Activated naive CD8-positive, alpha-beta T cell treated with anti-CD3 and anti-CD28 coated beads, Interleukin-2, amount 50 U/mL, for 24 hours (primary cell): Measurements from ENCODE around the gene SHC4.

ENCODE experiments used
- ATAC-seq: fragments of 150-1000 bp; cut with Tn5 transposase; one replicate; pipeline ENCODE4 v1.10.0; 2021
- DNase-seq: peaks from one replicate; pipeline ENCODE4 v3.0.0; 2021
- H3K27ac Mint-ChIP-seq: one replicate; pipeline ENCODE4 v1.8.0; 2021; ENCODE audit warnings: mild to moderate bottlenecking, mixed read lengths
- H3K27me3 Mint-ChIP-seq: one replicate; pipeline ENCODE4 v1.8.0; 2021; ENCODE audit warnings: mixed read lengths
- H3K36me3 Mint-ChIP-seq: one replicate; pipeline ENCODE4 v1.8.0; 2021; ENCODE audit warnings: low read depth, mixed read lengths
- H3K4me1 Mint-ChIP-seq: one replicate; pipeline ENCODE4 v1.8.0; 2021; ENCODE audit warnings: mixed read lengths
- H3K4me3 Mint-ChIP-seq: one replicate; pipeline ENCODE4 v1.8.0; 2021; ENCODE audit warnings: mild to moderate bottlenecking, moderate library complexity, mixed read lengths
- H3K9me3 Mint-ChIP-seq: one replicate; pipeline ENCODE4 v1.8.0; 2021; ENCODE audit warnings: mixed read lengths

SHC4 gene

DNA sequence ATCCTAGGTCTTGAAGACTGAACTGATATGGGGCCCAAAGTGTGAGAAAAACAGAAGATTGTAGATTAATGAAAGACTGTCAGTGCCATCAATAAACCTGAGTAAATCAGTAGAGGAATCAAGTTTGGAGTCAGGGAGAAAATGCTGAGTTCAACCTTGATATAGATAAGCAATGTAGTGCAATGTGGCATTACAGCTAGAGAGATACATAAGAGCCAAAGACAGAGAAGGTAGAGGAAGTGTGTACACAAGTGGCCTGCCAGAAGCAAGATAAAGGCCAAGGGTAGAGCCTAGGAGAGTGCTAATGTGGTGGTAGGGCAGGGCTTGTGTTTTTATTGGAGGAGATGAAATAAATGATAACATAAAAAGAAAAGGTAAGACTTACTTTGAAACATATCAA lies 111.8 kb downstream of the SHC4 start:
- no peak overlapping the region for H3K4me3 Mint-ChIP-seq
- peaks cover 19% of the 10 kb centered on the region for H3K27me3 Mint-ChIP-seq
- no peak for ATAC-seq
- no peak overlapping the region for H3K27ac Mint-ChIP-seq
- H3K9me3 Mint-ChIP-seq = no peaks in the 10 kb centered on the region
- no peaks in the 10 kb centered on the region for H3K4me1 Mint-ChIP-seq
- no peak for DNase-seq
- peaks cover 2% of the 10 kb centered on the region for H3K36me3 Mint-ChIP-seq

DNA sequence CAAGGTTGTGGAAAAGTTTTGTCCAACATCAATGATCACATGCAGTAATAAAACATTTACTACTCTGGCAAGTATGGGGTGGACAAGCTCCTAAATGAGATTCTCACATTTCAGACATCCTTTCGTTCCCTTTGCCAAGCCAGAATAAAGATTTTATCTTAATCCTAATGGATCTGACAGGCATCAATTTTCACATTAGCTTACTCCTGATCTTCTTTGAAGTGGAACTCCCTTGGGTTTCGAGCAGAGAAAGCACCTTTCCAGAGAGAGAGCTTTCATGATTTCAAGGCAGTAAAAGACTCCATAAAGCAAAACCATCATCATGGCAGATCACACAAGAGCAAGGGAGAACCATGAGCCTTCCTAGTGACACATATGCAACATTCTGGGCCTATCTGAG lies 113.1 kb downstream of the SHC4 start:
- DNase-seq (no peak), ATAC-seq (no peak)
- H3K4me1 Mint-ChIP-seq = no peaks in the 10 kb centered on the region
- H3K27ac Mint-ChIP-seq = no peak overlapping the region
- no peaks in the 10 kb centered on the region for H3K9me3 Mint-ChIP-seq
- H3K27me3 Mint-ChIP-seq = peaks cover 19% of the 10 kb centered on the region
- H3K36me3 Mint-ChIP-seq = peaks cover 2% of the 10 kb centered on the region
- H3K4me3 Mint-ChIP-seq = no peak overlapping the region

DNA sequence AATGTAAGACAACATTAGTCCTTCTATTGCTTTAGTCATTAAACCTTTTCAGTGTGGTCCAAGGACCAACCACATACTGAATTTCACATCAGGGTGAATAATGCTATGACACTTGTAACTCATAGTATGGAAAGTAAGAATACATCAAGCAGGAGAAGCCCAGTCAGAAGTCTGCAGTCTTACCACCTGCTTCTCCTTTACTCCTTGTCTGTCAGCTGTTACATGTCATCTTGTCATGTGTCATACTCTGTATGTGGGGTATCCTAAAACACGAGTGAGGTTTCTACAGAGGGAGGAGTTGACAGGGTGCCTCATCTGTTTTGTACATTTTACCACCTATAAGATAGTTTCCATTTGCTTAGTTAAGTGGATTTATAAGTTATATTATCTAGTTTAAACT lies 118.6 kb downstream of the SHC4 start:
- ATAC-seq (peak; percentile 76), DNase-seq (no peak)
- no peaks in the 10 kb centered on the region for H3K4me1 Mint-ChIP-seq
- no peak overlapping the region for H3K27ac Mint-ChIP-seq
- peaks cover 6% of the 10 kb centered on the region for H3K27me3 Mint-ChIP-seq
- no peak overlapping the region for H3K4me3 Mint-ChIP-seq
- no peaks in the 10 kb centered on the region for H3K9me3 Mint-ChIP-seq
- peaks cover 2% of the 10 kb centered on the region for H3K36me3 Mint-ChIP-seq

DNA sequence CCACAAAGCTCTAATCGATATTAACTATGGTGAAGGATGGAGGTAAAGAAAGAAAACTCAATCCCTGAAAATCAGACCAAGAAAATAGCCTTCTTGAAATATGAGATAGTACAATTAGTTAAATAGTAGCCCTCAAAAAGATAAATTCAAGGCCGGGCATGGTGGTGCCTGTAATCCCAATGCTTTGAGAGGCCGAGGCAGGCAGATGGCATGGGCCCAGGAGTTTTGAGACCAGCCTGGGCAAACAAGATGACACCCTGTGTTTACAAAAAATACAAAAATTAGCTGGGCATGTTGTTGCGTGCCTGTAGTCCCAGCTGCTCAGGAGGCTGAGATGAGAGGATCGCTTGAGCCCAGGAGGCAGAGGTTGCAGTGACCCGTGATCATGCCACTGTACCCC lies 121.2 kb downstream of the SHC4 start:
- ATAC-seq = no peak
- no peaks in the 10 kb centered on the region for H3K9me3 Mint-ChIP-seq
- no peak overlapping the region for H3K4me3 Mint-ChIP-seq
- H3K27ac Mint-ChIP-seq = no peak overlapping the region
- DNase-seq = no peak
- no peaks in the 10 kb centered on the region for H3K4me1 Mint-ChIP-seq
- H3K36me3 Mint-ChIP-seq = peaks cover 2% of the 10 kb centered on the region
- no peaks in the 10 kb centered on the region for H3K27me3 Mint-ChIP-seq

DNA sequence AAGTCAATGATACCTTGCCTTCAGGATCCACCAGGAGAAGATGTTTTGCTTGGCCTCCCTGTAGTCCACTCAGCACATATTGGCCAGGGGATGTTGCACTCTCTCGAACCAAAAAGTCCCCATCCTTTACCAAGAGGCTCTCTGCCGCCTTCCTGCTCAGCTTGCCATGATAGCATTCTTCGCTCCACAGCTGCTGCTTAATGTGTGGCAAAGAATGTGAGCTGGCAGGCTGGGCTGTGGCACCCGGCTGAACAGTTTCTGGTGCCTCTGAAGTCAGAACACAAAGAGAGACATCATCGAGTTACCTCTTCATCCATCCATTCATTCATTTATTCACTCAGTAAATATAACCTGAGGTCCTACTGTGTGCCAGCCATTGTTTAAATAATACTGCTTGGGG lies 129.0 kb downstream of the SHC4 start:
- DNase-seq (no peak), ATAC-seq (no peak)
- H3K36me3 Mint-ChIP-seq = peaks cover 2% of the 10 kb centered on the region
- peaks cover 19% of the 10 kb centered on the region for H3K9me3 Mint-ChIP-seq
- no peak overlapping the region for H3K27ac Mint-ChIP-seq
- H3K27me3 Mint-ChIP-seq = peaks cover 17% of the 10 kb centered on the region
- H3K4me3 Mint-ChIP-seq = no peak overlapping the region
- H3K4me1 Mint-ChIP-seq = no peaks in the 10 kb centered on the region

DNA sequence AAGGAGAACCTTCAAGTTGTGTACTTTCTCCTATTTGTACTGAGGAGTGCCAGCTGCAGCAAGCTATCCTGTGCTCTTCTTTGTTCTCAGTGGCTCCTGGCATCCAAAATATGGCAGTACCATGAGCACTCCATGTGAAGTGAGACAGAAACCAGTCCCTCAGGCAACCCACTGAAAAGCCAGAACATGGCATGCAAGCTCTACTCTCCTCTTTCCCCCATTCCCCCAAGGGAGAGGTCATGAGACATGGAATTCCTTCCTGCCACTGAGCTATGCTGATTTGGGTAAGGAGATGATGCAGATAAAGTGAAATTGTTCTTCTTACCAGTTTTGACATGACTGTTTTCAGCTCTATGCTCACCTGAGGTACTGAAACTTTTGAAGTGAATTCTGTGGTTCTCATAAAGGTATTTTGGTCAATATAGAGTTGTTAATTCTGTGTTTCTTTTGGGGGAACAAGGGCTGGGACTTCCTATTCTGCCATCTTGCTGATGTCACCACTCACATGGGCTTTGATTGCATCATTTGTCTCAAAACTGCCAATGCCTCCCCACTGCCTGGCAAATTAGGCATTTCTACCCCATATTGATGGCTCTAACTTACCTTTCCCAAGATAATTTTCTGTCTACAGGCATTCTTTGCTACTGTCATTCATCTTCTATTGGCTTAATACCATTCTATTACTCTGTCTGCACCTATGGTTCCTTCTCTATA lies 130.0 kb downstream of the SHC4 start:
- H3K9me3 Mint-ChIP-seq = peaks cover 19% of the 10 kb centered on the region
- H3K4me3 Mint-ChIP-seq = no peak overlapping the region
- peaks cover 19% of the 10 kb centered on the region for H3K27me3 Mint-ChIP-seq
- H3K4me1 Mint-ChIP-seq = no peaks in the 10 kb centered on the region
- peaks cover 2% of the 10 kb centered on the region for H3K36me3 Mint-ChIP-seq
- no peak for ATAC-seq
- H3K27ac Mint-ChIP-seq = no peak overlapping the region
- no peak for DNase-seq

DNA sequence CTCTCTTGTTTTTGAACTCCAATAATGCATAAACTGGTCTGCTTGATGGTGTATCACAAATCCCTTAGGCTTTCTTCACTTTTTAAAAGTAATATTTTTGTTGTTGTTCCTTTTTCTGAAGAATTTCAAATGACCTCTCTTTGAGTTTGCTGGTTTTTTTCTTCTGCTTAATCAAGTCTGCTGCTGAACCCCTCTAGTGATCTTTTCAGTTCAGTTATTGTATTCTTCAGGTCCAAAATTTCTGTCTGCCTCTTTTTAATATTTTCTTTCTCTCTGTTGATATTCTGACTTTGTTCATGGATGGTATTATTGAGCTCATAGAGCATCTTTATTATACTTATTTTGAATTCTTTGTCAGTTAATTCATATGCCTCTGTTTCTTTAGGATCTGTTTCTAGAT lies 131.1 kb downstream of the SHC4 start:
- peaks cover 19% of the 10 kb centered on the region for H3K27me3 Mint-ChIP-seq
- H3K4me1 Mint-ChIP-seq = no peaks in the 10 kb centered on the region
- ATAC-seq = no peak
- H3K9me3 Mint-ChIP-seq = peaks cover 19% of the 10 kb centered on the region
- no peak for DNase-seq
- peaks cover 1% of the 10 kb centered on the region for H3K36me3 Mint-ChIP-seq
- no peak overlapping the region for H3K4me3 Mint-ChIP-seq
- no peak overlapping the region for H3K27ac Mint-ChIP-seq

DNA sequence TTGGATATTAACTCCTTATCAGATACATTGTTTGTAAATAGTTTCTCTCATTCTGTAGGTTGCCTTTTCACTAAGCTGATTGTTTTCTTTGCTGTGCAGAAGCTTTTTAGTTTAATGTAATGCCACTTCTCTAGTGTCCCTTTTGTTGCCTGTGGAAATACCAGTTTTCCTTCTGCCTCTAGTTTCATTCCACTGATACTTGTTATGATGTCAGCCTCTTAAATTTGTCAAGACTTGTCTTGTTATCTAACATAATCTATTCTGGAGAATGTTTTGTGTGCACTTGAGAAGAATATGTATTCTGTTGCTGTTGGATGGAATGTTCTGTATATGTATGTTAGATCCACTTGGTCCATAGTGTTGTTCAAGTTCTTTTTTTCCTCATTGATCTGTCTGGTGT lies 134.8 kb downstream of the SHC4 start:
- DNase-seq = no peak
- no peak for ATAC-seq
- Mint-ChIP-seq H3K4me3 (no peak overlapping the region), H3K9me3 (peaks cover 17% of the 10 kb centered on the region), H3K4me1 (peaks cover 4% of the 10 kb centered on the region), H3K36me3 (no peaks in the 10 kb centered on the region), H3K27ac (no peak overlapping the region), H3K27me3 (peaks cover 15% of the 10 kb centered on the region)

DNA sequence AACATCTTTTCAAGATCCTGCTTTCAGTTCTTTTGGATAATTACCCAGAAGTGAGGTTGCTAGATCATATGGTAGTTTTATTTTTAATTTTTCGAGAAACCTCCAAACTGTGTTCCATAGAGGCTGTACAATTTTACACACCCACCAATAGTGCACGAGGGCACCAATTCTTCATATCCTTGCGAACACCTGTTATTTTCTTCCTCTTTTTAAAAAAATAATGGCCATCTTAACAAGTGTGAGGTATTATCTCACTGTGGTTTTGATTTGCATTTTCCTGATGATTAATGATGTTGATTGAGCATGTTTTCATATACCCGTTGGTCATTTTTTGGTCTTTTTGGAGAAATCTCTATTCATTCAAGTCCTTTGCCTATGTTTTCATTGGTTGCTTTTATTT lies 135.2 kb downstream of the SHC4 start:
- ATAC-seq (no peak), DNase-seq (no peak)
- no peaks in the 10 kb centered on the region for H3K36me3 Mint-ChIP-seq
- H3K4me3 Mint-ChIP-seq = no peak overlapping the region
- peaks cover 11% of the 10 kb centered on the region for H3K27me3 Mint-ChIP-seq
- H3K27ac Mint-ChIP-seq = no peak overlapping the region
- peaks cover 4% of the 10 kb centered on the region for H3K4me1 Mint-ChIP-seq
- peaks cover 12% of the 10 kb centered on the region for H3K9me3 Mint-ChIP-seq

DNA sequence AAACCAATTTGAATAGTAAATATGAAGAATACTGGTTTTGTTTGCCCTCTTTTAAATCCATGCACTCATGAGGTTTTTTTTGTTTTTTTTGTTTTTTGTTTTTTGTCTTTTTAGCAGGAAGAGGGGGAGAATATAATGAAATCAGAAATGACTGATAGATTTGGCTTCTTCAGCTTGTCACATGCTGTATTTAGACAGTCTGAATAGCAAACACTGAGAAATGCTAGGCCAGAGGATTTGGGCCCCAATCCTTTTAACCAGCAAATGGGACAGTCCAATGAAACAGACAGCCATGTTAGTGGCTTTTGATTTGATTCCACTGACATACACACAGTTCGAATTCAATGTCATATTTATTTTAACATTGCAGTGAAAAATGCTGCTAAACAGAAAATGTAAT lies 138.6 kb downstream of the SHC4 start:
- Mint-ChIP-seq H3K27me3 (peaks cover 3% of the 10 kb centered on the region), H3K4me3 (no peak overlapping the region), H3K27ac (no peak overlapping the region), H3K36me3 (no peaks in the 10 kb centered on the region), H3K9me3 (no peaks in the 10 kb centered on the region), H3K4me1 (peaks cover 4% of the 10 kb centered on the region)
- DNase-seq = no peak
- no peak for ATAC-seq

DNA sequence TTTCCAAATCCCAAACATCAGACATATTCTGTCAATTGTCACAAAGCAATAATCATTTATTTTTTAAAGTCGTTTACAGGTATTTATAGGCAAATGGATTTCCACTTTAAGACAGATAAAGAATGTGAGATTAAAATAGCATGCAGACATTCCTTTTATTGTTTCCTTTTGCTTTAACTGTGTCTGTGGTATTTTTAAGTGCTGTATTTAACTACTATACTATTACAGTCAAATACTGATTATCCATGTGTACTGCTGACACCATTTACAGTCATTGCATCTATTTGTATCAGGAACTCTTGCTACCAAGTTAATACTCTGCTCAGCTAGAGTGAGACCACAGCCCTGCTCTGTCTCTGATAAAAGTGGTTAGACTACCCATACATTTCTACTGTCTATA lies 140.0 kb downstream of the SHC4 start:
- Mint-ChIP-seq H3K36me3 (no peaks in the 10 kb centered on the region), H3K4me3 (no peak overlapping the region), H3K4me1 (peaks cover 4% of the 10 kb centered on the region), H3K27me3 (peaks cover under 1% of the 10 kb centered on the region), H3K9me3 (no peaks in the 10 kb centered on the region), H3K27ac (no peak overlapping the region)
- DNase-seq (no peak), ATAC-seq (no peak)

DNA sequence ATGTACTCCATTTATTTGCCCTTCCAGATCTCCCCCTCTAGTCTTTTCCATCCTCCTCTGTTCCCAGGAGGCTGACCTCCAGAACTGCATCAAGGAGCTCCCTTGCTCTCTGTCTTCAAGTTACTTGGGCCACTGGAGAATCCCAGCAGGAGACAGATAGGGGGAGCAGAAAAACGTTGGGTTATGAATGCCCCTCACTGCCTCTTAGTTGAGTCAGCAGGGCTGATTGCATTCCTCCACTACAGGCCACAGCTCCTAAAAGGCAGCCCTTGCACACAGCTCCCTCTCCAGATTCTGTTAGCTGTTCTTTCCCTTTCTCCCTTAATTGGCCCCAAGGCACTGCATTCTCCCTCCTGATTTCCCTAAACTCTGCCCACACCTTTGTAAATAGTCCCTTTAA lies 140.5 kb downstream of the SHC4 start:
- peaks cover 4% of the 10 kb centered on the region for H3K4me1 Mint-ChIP-seq
- H3K9me3 Mint-ChIP-seq = no peaks in the 10 kb centered on the region
- H3K27ac Mint-ChIP-seq = no peak overlapping the region
- no peak overlapping the region for H3K4me3 Mint-ChIP-seq
- no peaks in the 10 kb centered on the region for H3K27me3 Mint-ChIP-seq
- DNase-seq (no peak), ATAC-seq (no peak)
- no peaks in the 10 kb centered on the region for H3K36me3 Mint-ChIP-seq

DNA sequence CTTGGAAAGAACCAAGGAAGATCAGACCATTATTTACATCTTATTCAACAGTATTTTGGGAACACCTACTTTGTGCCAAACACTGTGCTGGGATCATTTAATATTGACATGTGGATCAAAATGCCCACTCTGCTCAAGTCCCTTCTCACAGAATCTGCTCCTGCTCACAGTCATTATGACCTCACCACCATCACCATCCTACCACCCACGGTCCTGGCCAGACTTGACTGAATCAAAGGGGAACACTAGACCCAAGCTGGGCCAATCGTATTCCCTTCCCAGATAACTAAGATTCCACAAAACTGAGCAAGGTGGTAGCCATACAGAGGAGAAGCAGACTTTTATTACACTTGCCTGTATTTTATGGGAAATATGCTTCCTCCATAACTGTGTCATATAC lies 149.4 kb downstream of the SHC4 start:
- Mint-ChIP-seq H3K36me3 (no peaks in the 10 kb centered on the region), H3K4me1 (peaks cover 16% of the 10 kb centered on the region), H3K27ac (no peak overlapping the region), H3K9me3 (no peaks in the 10 kb centered on the region), H3K4me3 (no peak overlapping the region), H3K27me3 (peaks cover 9% of the 10 kb centered on the region)
- no peak for ATAC-seq
- peak; percentile 9 for DNase-seq

DNA sequence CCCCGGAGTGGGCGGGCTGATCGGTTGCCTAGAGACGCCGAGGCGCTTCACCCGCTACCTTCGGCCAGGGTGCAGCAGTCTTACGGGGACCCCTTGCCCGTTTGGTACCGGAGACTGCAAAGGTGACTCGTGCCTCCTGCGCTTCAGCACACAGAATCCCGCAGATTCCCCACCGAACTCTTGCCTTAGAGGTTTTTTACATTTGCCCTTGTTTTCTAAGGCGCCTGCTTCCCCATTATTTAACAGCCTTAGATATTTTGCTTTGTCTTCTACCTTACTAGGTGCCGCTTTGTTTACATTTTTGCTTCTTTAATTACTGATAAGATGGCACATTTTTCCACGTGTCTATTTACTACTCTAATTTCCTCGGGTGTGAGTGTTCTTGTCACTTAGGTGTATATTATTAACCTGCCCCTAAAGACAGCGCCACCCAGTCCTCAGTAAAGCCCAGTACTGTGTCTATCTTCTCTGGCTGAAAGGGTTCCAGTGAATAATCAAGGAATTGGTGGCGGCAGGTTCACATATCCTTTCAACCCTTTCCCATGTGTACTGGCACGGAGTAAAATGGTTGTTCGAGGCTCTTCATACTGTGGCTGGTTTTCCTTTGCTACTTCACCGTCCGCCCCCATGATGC lies 152.3 kb downstream of the SHC4 start:
- DNase-seq (no peak), ATAC-seq (no peak)
- Mint-ChIP-seq H3K4me1 (peaks cover 26% of the 10 kb centered on the region), H3K9me3 (no peaks in the 10 kb centered on the region), H3K36me3 (peaks cover 3% of the 10 kb centered on the region), H3K27ac (peak overlapping the region; percentile 94), H3K4me3 (peak overlapping the region; percentile 93), H3K27me3 (peaks cover 8% of the 10 kb centered on the region)

DNA sequence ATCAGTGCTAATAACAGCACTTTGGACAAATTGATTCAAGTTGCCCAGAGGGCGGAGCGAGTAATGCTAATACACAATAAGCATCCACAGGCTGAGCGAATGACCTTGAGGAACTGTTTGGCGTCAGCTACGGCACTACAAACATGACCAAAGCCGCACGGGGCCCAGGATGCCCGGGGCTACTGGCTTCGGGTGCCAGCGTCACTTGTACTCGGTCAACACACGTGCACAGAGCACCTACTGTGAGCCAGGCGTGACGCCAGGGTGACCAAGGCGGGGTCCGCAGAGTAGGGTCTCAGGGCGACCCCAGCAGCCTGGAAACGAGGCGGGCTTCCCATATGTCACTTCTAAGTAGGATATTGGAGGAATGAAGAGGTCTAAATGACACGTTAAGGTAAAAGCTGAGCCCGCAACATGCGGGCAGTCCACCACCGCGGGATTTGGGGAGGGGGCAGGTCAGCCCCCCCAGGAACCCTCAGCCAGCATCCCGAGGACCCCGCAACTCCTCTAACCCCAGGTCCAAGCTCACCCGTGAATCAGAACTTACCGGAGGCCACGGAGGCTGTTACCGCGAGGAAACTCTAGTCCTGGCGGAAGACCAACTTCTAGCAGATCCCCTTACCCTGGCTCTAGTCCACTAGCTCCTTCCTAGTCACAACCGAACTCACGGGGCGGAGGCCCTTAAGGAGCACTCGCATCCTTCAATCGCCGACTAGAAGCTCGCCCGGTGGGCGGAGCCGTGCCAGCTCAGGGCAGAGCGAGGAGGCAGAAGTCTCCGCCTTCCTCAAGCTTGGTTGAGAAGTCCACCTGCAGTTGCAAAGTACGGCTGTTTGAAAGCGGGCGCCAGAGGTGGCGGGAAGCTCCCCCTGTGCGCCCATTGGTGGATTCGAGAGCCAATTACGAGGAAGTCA lies 153.1 kb downstream of the SHC4 start, which contains the start of gene CEP152:
TSS of gene CEP152 (minus strand) at position 656 of the 911 bp plus-strand sequence. CDS start 5,420 bp downstream, outside the sequence.
- H3K36me3 Mint-ChIP-seq = peaks cover 6% of the 10 kb centered on the region
- no peaks in the 10 kb centered on the region for H3K9me3 Mint-ChIP-seq
- peak within 1 kb of the TSS; percentile 94 for H3K27ac Mint-ChIP-seq
- ATAC-seq (peak; percentile 99), DNase-seq (peak; percentile 97)
- H3K4me3 Mint-ChIP-seq = peak within 1 kb of the TSS; percentile 93
- peaks cover 8% of the 10 kb centered on the region for H3K27me3 Mint-ChIP-seq
- peaks cover 27% of the 10 kb centered on the region for H3K4me1 Mint-ChIP-seq
